Ishikawa (cell line): ENCODE data around the gene CD164L2.

Source experiments
- EGR1 ChIP-seq: IDR thresholded peaks from 2 replicates; pipeline ENCODE4 v1.6.1; 2012
- EP300 ChIP-seq: IDR thresholded peaks from 2 replicates; pipeline ENCODE4 v1.6.1; 2012; ENCODE audit warnings: borderline replicate concordance
- FOXM1 ChIP-seq: IDR thresholded peaks from 2 replicates; pipeline ENCODE4 v1.6.1; 2012; ENCODE audit warnings: low read depth, borderline replicate concordance
- MAX ChIP-seq: IDR thresholded peaks from 2 replicates; pipeline ENCODE4 v1.6.1; 2012
- RAD21 ChIP-seq: IDR thresholded peaks from 2 replicates; pipeline ENCODE4 v1.6.1; 2012; ENCODE audit warnings: low read depth
- REST ChIP-seq: IDR thresholded peaks from 2 replicates; pipeline ENCODE4 v1.6.1; 2012; ENCODE audit warnings: low read depth, mild to moderate bottlenecking
- TCF12 ChIP-seq: IDR thresholded peaks from 2 replicates; pipeline ENCODE4 v1.6.1; 2012; ENCODE audit warnings: low read depth
- USF1 ChIP-seq: IDR thresholded peaks from 2 replicates; pipeline ENCODE4 v1.6.1; 2012
- YY1 ChIP-seq: IDR thresholded peaks from 2 replicates; pipeline ENCODE4 v1.6.1; 2012; ENCODE audit warnings: low read depth
- ZBTB7A ChIP-seq: IDR thresholded peaks from 2 replicates; pipeline ENCODE4 v1.6.1; 2012; ENCODE audit warnings: low read depth

GRCh38 chr1:27341525-27342252 lies 41.4 kb downstream of the CD164L2 start, which contains the start of gene SYTL1:
- no peak for TF ChIP-seq REST
- peak; percentile 73; the same call in 1 of the 2 replicates for TF ChIP-seq MAX
- TF ChIP-seq USF1 = no peak
- peak; percentile 47; the same call in 1 of the 2 replicates for TF ChIP-seq EP300
- peak; percentile 57; the same call in 1 of the 2 replicates for TF ChIP-seq YY1
- TF ChIP-seq TCF12 = 0 out of 2 replicates have a peak, but pooled peaks have one; percentile 54
- no peak for TF ChIP-seq RAD21
- peak; percentile 68; the same call in 1 of the 2 replicates for TF ChIP-seq ZBTB7A
- peak; percentile 80 for TF ChIP-seq EGR1
- no peak for TF ChIP-seq FOXM1
